HepG2 (cell line): ENCODE results near the gene KPNA3. TPM values are rescaled to one million over a fixed set of nuclear protein-coding genes. Genes with fewer than 3 reads are reported as not detected.

Source experiments
- ATAC-seq: fragments of 200-7000 bp; cut with Tn5 transposase; 3 replicates; pipeline ENCODE4 v1.9.1; 2020; ENCODE audit warnings: mild to moderate bottlenecking, moderate library complexity
- BruUV-seq: library from RNA; stranded (reverse); fragments of 400-500 nt; replicated peaks from 2 replicates; lab custom pipeline; 2021; lab: Mats Ljungman, UMichigan
- CTCF ChIA-PET: fragments of 300-600 bp; formaldehyde crosslinking; extraction: SDS; loops from one replicate; lab custom pipeline; 2021; ENCODE audit warnings: low total read pairs, inconsistent platforms, low intra/inter-chr PET ratio; lab: Yijun Ruan, JAX
- POLR2A ChIA-PET: fragments of 350-600 bp; sonication (Branson Sonifier 250); formaldehyde crosslinking; loops from one replicate; lab custom pipeline; 2020; ENCODE audit warnings: antibody characterized with exemption, inconsistent platforms; lab: Yijun Ruan, JAX
- DNase-seq: peaks from one replicate; pipeline ENCODE4 v3.0.0-alpha.2; 2015; ENCODE audit warnings: low spot score
- FAIRE-seq: peaks from 3 replicates; lab custom pipeline; 2011; peaks lifted over from hg19 to GRCh38; lab: Jason Lieb, UNC
- H2AFZ ChIP-seq: one replicate; pipeline ENCODE4 v1.6.1; 2011; ENCODE audit warnings: low read length, inconsistent platforms
- H3K27ac ChIP-seq: fragments of 300-600 bp; 3 replicates; pipeline ENCODE4 v1.8.0; 2011; ENCODE audit warnings: mixed run types, mild to moderate bottlenecking, mixed read lengths, low read length, inconsistent platforms; ENCODE audit not compliant: insufficient read depth; ENCODE audit errors: extremely low read length
- H3K27me3 ChIP-seq, 2 experiments: fragments of 200-600 bp in 1 of 2; 2 replicates in 1 of 2; 3 replicates in 1 of 2; pipeline versions ENCODE4 v1.6.0 to v1.8.0; 2011; ENCODE audit warnings: low read length in 2 of 2, mild to moderate bottlenecking in 2 of 2, moderate library complexity in 2 of 2, inconsistent platforms in 1 of 2; ENCODE audit not compliant: insufficient read depth in 2 of 2, control insufficient read depth in 1 of 2
- H3K36me3 ChIP-seq, 2 experiments: fragments of 200-600 bp in 1 of 2; replicated peaks in 1 of 2; 2 replicates in 1 of 2; 3 replicates in 1 of 2; pipeline versions ENCODE4 v1.5.1 to v1.8.0; 2011; ENCODE audit warnings: low read length in 2 of 2, inconsistent platforms in 1 of 2; ENCODE audit not compliant: insufficient read depth in 2 of 2, control insufficient read depth in 1 of 2
- H3K4me1 ChIP-seq: 2 replicates; pipeline ENCODE4 v1.5.1; 2012; ENCODE audit warnings: low read length, inconsistent platforms; ENCODE audit not compliant: insufficient read depth
- H3K4me2 ChIP-seq: 2 replicates; pipeline ENCODE4 v1.6.0; 2011; ENCODE audit warnings: low read depth, low read length, inconsistent platforms
- H3K4me3 ChIP-seq, 3 experiments: fragments of 200-600 bp in 1 of 3; sonication (generic), shearing (Covaris generic) in 1 of 3; replicated peaks in 1 of 3; 2 replicates each; pipeline ENCODE4 v1.5.1; 2011 to 2016; ENCODE audit warnings: low read length in 3 of 3, inconsistent platforms in 2 of 3, low read depth in 2 of 3, mild to moderate bottlenecking in 2 of 3, control low read depth in 1 of 3, mixed read lengths in 1 of 3; ENCODE audit not compliant: insufficient read depth in 1 of 3
- H3K79me2 ChIP-seq: one replicate; pipeline ENCODE4 v1.6.1; 2011; ENCODE audit warnings: low read length, inconsistent platforms; ENCODE audit not compliant: insufficient read depth
- H3K9ac ChIP-seq: 2 replicates; pipeline ENCODE4 v1.6.0; 2011; ENCODE audit warnings: mild to moderate bottlenecking, low read depth, low read length, inconsistent platforms; ENCODE audit not compliant: insufficient read depth
- H3K9me3 ChIP-seq: 2 replicates; pipeline ENCODE4 v1.5.1; 2012; ENCODE audit warnings: mild to moderate bottlenecking, low read length
- H4K20me1 ChIP-seq: 2 replicates; pipeline ENCODE4 v1.6.0; 2011; ENCODE audit warnings: inconsistent platforms, mild to moderate bottlenecking, low read length, moderate library complexity; ENCODE audit not compliant: insufficient read depth
- CHCHD3 ChIP-seq: sonication (generic); formaldehyde crosslinking; IDR thresholded peaks from 2 replicates; pipeline ENCODE4 v1.8.0; 2022; ENCODE audit warnings: mild to moderate bottlenecking, missing genetic modification reagents, moderate library complexity
- DPF2 ChIP-seq: sonication (generic); formaldehyde crosslinking; IDR thresholded peaks from 2 replicates; pipeline ENCODE4 v1.4.0; 2020; ENCODE audit warnings: mild to moderate bottlenecking, low read depth, missing genetic modification reagents, borderline replicate concordance
- EED ChIP-seq: sonication (generic); formaldehyde crosslinking; IDR thresholded peaks from 2 replicates; pipeline ENCODE4 v1.5.0; 2020; ENCODE audit warnings: mild to moderate bottlenecking, missing genetic modification reagents
- FOSL2 ChIP-seq: sonication (generic); formaldehyde crosslinking; IDR thresholded peaks from 2 replicates; pipeline ENCODE4 v1.4.0; 2020; ENCODE audit warnings: missing genetic modification reagents
- HHEX ChIP-seq: IDR thresholded peaks from 2 replicates; pipeline ENCODE4 v1.6.1; 2016; ENCODE audit warnings: control low read depth
- HNF1B ChIP-seq: sonication (generic); formaldehyde crosslinking; IDR thresholded peaks from 2 replicates; pipeline ENCODE4 v1.5.1; 2020; ENCODE audit warnings: mild to moderate bottlenecking, moderate library complexity, missing genetic modification reagents
- KLF13 ChIP-seq: sonication (generic); formaldehyde crosslinking; IDR thresholded peaks from 2 replicates; pipeline ENCODE4 v1.4.0; 2020; ENCODE audit warnings: mild to moderate bottlenecking, missing genetic modification reagents
- PITX1 ChIP-seq: sonication (generic); formaldehyde crosslinking; IDR thresholded peaks from 2 replicates; pipeline ENCODE4 v1.5.1; 2020; ENCODE audit warnings: mild to moderate bottlenecking, missing genetic modification reagents
- POGZ ChIP-seq: sonication (generic); formaldehyde crosslinking; IDR thresholded peaks from 2 replicates; pipeline ENCODE4 v1.4.0; 2020; ENCODE audit warnings: mild to moderate bottlenecking, missing genetic modification reagents
- TFAP4 ChIP-seq: sonication (generic); IDR thresholded peaks from 2 replicates; pipeline ENCODE4 v1.6.1; 2016; ENCODE audit warnings: low read depth, borderline replicate concordance
- ZBTB42 ChIP-seq: sonication (generic); formaldehyde crosslinking; IDR thresholded peaks from 2 replicates; pipeline ENCODE4 v1.5.0; 2020; ENCODE audit warnings: mild to moderate bottlenecking, missing genetic modification reagents
- ZMYM3 ChIP-seq: sonication (generic); formaldehyde crosslinking; IDR thresholded peaks from 2 replicates; pipeline ENCODE4 v1.5.1; 2020; ENCODE audit warnings: mild to moderate bottlenecking, missing genetic modification reagents
- ZNF138 ChIP-seq: sonication (generic); formaldehyde crosslinking; IDR thresholded peaks from 2 replicates; pipeline ENCODE4 v1.5.0; 2020; ENCODE audit warnings: mild to moderate bottlenecking, low read depth, missing genetic modification reagents
- ZNF530 ChIP-seq: sonication (generic); formaldehyde crosslinking; IDR thresholded peaks from 2 replicates; pipeline ENCODE4 v1.5.0; 2020; ENCODE audit warnings: low read depth, mild to moderate bottlenecking, missing genetic modification reagents
- ZNF768 ChIP-seq: sonication (generic); formaldehyde crosslinking; IDR thresholded peaks from 2 replicates; pipeline ENCODE4 v1.4.0; 2020; ENCODE audit warnings: missing genetic modification reagents
- ZNF770 ChIP-seq: sonication (generic); formaldehyde crosslinking; IDR thresholded peaks from 2 replicates; pipeline ENCODE4 v1.5.0; 2020; ENCODE audit warnings: mild to moderate bottlenecking, missing genetic modification reagents
- WGBS: methylation state at CpG from one replicate; pipeline ENCODE4 v1.1.6; 2017; ENCODE audit warnings: low lambda C conversion rate; 5-methylcytosine and 5-hydroxymethylcytosine counted together
- in situ Hi-C: cut with HindIII; loops from 2 replicates; pipeline ENCODE4 v1.10.0; 2017; ENCODE audit warnings: low pct_unique_long_range_greater_than_20kb; ENCODE audit not compliant: extremely low pct_ligation_motif_present
- intact Hi-C: fragments of 100-400 bp; cut with micrococcal nuclease; formaldehyde crosslinking; loops from one replicate; pipeline ENCODE4 v1.10.0; 2022; ENCODE audit not compliant: unreplicated experiment
- polyA plus RNA-seq, 8 experiments: library from polyadenylated mRNA; depleted of rRNA in 3 of 8; stranded (reverse) in 7 of 8; unstranded in 1 of 8; fragments of >200 nt; fragmentation: Illumina TruSeq in 4 of 8; extraction: Trizol in 4 of 8; gene quantifications; 2 replicates each; pipeline versions ENCODE4 v1.2.1 to v1.2.3, GENCODE V29; 2011 to 2016; ENCODE audit warnings: low read depth in 4 of 8, missing spikeins in 1 of 8, mixed read lengths in 1 of 8; ENCODE audit not compliant: insufficient read depth in 1 of 8
- total RNA-seq, 5 experiments: library from RNA; depleted of rRNA; stranded (reverse); fragments of >200 nt; fragmentation: Illumina TruSeq; extraction: Trizol; gene quantifications; 2 replicates each; pipeline ENCODE4 v1.2.3, GENCODE V29; 2016; ENCODE audit warnings: low read depth in 1 of 5

Gene KPNA3
- total and polyA plus RNA-seq, 2 of the 13 experiments (the other 11 are each of a cell fraction or from before 2014, with no cell fraction given) = 13.0 to 28.9 TPM

- Histone ChIP-seq H3K9me3 (no peaks in the 10 kb centered on the region), H3K9ac (no peak overlapping the region), H3K36me3 (no peaks in the 10 kb centered on the region; a peak in 1 of 5 replicates), H3K4me3 (no peak overlapping the region), H4K20me1 (no peaks in the 10 kb centered on the region; the same call in 1 of the 2 replicates), H3K27ac (no peak overlapping the region), H3K4me1 (peaks cover 38% of the 10 kb centered on the region), H2AFZ (no peak overlapping the region), H3K27me3 (no peaks in the 10 kb centered on the region), H3K4me2 (no peak overlapping the region), H3K79me2 (peaks cover 89% of the 10 kb centered on the region)
- no peak for ATAC-seq
- TF ChIP-seq ZBTB42 = no peak
- TF ChIP-seq ZNF770 (CRISPR knock-in tag) = peak; percentile 91
- peak; percentile 28; the same call in 1 of the 2 replicates for TF ChIP-seq ZMYM3
- 0 out of 2 replicates have a peak, but pooled peaks have one; percentile 39 for TF ChIP-seq POGZ
- in situ Hi-C loops (no loop called here), intact Hi-C loops (no loop called here)
- ChIA-PET POLR2A (interaction anchor here (1.3 kb wide), 1 partner anchor 65 kb away, joined by 3 read pairs; the partner anchor contains the start of gene EBPL), CTCF (no interaction called here)
- no TSS peak for BruUV-seq
- peak; percentile 46 for FAIRE-seq
- 78% methylated on average over 2 of the region's 2 CpGs for WGBS
- DNase-seq = no peak
Measured at GRCh38 chr13:49756263-49756662, 36.2 kb downstream of the KPNA3 start.

GRCh38 chr13:49754146-49754545, 38.3 kb downstream of the KPNA3 start:
- no peak for FAIRE-seq
- peaks cover 38% of the 10 kb centered on the region for H3K4me1 ChIP-seq
- H3K4me2 ChIP-seq = no peak overlapping the region; the same call in 1 of the 2 replicates
- no peak overlapping the region for H3K27ac ChIP-seq
- 63% methylated on average over 4 of the region's 4 CpGs for WGBS
- no peaks in the 10 kb centered on the region for H3K36me3 ChIP-seq
- H3K9me3 ChIP-seq = no peaks in the 10 kb centered on the region
- in situ Hi-C loops = no loop called here
- POLR2A ChIA-PET = interaction anchor here (0.9 kb wide), 1 partner anchor 37 kb away, joined by 3 read pairs; no protein-coding TSS in a partner anchor
- no peak overlapping the region for H2AFZ ChIP-seq
- peaks cover 91% of the 10 kb centered on the region for H3K79me2 ChIP-seq
- DNase-seq = no peak
- H3K27me3 ChIP-seq = no peaks in the 10 kb centered on the region
- BruUV-seq = no TSS peak
- CTCF ChIA-PET = no interaction called here
- intact Hi-C loops = no loop called here
- no peak overlapping the region for H3K9ac ChIP-seq
- H4K20me1 ChIP-seq = no peaks in the 10 kb centered on the region; the same call in 1 of the 2 replicates
- H3K4me3 ChIP-seq = no peak overlapping the region
- peak; percentile 61 for ATAC-seq
- TF ChIP-seq PITX1 (CRISPR knock-in tag) (no peak), KLF13 (CRISPR knock-in tag) (no peak), ZNF138 (CRISPR knock-in tag) (no peak), ZNF530 (CRISPR knock-in tag) (no peak), HNF1B (CRISPR knock-in tag) (no peak), DPF2 (CRISPR knock-in tag) (no peak), HHEX (no peak), EED (CRISPR knock-in tag) (no peak), CHCHD3 (CRISPR knock-in tag) (no peak), ZNF768 (CRISPR knock-in tag) (no peak), TFAP4 (no peak), FOSL2 (CRISPR knock-in tag) (no peak)
